HG02763 (cell line): ENCODE measurements around the gene DNAL4.

Experiments
- ATAC-seq: cut with Tn5 transposase; IDR thresholded peaks from one replicate; pipeline ENCODE4 v1.9.1; 2021; ENCODE audit warnings: mild to moderate bottlenecking, moderate library complexity; ENCODE audit not compliant: unreplicated experiment

Gene DNAL4

DNA sequence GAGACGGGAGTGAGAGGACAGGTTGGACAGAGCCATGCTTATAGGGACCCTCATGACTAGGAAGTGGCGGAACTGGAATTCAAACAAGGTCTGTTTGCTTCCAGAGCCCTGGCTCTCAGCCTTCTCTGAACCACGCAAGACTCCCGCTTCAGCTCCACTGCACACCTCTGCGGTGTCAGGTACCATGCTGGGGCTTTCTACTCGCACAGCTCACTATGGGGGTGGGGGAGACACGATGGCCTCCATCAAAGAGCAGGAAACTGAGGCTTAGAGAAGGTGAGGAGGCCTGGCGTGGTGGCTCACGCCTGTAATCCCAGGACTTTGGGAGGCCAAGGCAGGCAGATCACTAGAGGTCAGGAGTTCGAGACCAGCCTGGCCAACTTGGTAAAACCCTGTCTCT, 52.4 kb downstream of the DNAL4 start:
- no peak for ATAC-seq

GRCh38 chr22:38741166-38741565, 52.8 kb downstream of the DNAL4 start:
- no peak for ATAC-seq

- ATAC-seq: no peak
Observed at GRCh38 chr22:38740754-38741153, 53.2 kb downstream of the DNAL4 start.

DNA sequence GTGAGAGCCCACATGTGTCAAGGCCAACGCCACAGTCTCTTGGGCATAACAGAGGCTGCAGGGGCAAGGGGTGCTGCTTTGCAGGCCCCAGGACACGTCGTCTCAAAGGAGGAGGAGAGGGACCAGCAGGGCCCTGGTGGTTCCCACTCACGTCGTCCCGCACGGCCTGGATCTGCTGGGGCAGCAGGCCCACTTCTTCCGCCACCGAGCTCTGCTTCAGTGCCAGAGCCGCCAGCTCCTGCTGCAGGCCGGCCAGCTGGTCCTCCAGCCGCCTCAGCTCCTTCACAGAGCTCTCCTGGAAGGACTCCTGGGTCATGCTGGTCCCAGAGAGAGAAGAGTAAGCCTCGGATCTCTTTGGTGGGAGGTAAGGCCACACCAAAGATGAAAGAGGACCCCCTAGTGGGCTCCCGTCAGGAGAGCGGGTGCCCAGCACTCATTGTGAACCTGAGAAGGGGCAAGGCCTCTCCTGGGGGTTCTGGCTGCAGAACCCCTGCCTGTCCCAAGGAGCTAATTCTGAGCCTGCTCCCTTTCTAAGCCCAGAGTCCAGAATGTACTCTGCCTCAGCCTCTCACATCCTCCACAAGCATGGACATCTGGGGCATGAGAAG, 53.7 kb downstream of the DNAL4 start:
- no peak for ATAC-seq

DNA sequence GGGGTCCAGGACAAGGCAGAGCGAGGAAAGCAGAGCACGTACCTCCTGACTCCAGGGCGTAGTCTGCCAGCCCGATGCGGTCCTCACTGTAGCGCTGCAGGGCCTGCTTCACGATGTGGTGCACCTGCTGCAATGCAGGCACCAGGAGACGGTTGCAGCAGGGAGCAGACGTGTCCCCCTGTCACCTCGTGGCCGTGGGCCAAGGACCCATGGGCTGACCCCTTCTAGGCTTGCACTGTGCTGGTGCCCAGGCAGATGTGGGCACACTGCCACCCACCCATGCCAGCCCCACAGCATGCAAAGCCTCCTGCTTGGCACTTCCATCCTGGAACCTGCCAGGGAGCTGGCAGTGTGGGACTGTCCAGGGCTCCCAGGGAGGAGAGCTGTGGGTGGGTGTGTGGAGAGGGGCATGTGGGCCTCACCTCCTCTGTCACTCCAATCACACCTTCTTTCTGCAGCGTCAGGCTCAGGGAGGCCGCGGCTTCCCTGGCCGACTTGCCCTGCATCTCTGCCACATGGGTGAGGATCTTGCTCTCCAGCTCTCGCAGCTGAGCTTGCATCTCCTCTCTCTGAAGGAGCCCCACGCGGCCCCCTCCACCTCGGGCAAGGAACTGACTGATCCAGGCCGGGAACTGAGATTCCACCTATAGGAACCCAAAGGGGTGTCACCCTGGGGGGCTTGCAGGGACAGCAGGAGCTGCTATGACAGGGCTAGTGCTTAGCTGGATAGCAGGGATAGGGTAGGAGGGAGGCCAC, 54.5 kb downstream of the DNAL4 start:
- no peak for ATAC-seq

- ATAC-seq: no peak
Observed at GRCh38 chr22:38738475-38739070, 55.4 kb downstream of the DNAL4 start.

- no peak for ATAC-seq
Observed at GRCh38 chr22:38737302-38738060, 56.5 kb downstream of the DNAL4 start.

DNA sequence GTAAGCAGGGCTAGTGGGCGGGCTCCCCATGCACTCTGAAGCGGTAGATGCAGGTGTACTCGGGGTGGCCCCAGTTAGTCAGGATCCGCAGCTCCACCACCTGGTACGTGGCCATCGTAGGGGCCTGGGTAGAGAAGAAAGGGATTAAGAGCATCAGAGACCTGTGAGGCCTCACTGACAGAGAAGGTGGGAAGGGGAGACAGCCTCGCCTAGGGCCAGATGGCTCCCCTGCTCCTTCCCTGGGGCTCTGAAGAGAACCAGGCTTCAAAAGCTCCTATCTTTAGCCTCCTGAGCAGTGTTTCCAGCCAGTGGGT, 57.7 kb downstream of the DNAL4 start:
- no peak for ATAC-seq

GRCh38 chr22:38735465-38736256, 58.3 kb downstream of the DNAL4 start:
- no peak for ATAC-seq

DNA sequence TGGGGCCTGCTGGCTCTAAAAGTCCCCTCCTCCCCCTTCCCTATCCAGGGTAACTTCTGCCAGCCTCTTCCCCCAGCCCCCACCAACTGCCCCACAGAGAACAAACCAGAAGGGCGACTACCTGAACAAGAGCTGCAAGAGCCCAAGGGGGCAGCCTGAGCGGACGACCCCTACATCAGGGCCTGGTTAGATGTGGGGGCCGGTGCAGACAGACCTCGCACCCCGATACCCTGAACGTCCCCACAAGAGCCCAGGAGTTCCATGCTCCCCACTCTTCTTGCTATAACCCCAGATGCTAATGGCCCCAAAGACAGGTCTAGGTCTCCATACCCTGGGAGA, 58.8 kb downstream of the DNAL4 start:
- no peak for ATAC-seq

GRCh38 chr22:38734421-38735100, 59.4 kb downstream of the DNAL4 start:
- ATAC-seq: no peak

GRCh38 chr22:38733724-38734381, 60.1 kb downstream of the DNAL4 start:
- ATAC-seq: no peak

DNA sequence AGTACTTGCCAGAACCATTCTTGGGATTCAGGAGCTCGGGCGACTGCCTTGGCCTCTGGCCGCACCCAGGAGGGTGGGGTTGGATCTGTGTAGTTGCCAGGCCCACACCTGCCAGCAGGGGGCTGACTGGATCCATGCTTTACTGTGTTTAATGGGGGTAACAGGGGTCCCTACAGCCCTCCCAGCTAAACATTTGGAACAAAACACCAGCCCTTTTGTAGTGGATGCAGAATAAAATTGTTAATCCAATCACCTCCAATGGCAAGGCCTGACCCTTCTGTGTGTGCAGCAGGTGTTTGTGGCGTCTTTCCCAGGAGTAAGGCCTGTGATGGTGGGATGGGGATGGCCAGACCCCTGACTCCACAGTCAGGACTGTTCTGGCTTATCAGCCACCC, 60.6 kb downstream of the DNAL4 start:
- no peak for ATAC-seq

GRCh38 chr22:38732251-38732815, 61.6 kb downstream of the DNAL4 start:
- no peak for ATAC-seq

DNA sequence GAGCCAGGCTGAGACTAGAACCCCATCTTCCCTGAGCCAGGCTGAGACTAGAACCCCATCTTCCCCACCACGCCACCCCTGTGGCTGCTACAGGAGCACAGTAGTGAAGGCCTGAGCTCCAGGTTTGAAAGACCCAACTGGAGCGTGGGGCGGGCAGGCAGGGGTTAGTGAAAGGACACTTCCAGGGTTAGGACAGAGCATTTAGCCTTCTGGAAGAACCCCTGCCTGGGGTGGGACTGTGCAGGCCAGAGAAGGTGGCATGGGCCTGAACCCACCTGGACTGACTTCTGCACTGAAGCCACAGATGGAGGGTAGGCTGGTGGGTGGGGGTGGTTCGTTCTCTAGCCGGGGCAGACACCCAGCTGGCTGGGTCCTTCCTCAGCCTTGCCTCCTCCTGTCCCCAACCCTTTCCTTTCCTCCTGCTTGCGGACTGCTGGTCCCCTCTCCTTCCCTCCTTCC, 62.2 kb downstream of the DNAL4 start:
- ATAC-seq: no peak

DNA sequence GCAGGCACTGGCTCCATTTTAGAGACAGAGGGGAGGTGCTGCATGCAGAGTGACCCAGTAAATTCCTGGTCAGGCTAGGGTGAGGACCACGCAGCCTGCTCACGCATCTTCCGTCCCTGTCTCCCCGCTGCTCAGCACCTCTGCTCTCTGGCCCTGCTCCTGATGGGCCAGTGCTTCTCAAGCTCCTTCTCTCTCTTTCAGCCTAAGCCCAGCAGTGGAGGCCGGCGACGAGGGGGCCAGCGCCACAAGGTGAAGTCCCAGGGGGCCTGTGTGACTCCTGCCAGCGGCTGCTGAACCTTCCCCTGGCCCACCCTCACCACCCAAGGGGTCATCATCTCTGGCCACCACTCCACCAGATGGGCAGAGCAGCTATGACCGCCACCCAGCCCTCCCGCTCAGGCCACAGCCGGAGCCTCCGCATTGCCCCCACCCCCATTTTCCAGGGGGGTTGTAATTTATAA, 63.5 kb downstream of the DNAL4 start:
- ATAC-seq: no peak

DNA sequence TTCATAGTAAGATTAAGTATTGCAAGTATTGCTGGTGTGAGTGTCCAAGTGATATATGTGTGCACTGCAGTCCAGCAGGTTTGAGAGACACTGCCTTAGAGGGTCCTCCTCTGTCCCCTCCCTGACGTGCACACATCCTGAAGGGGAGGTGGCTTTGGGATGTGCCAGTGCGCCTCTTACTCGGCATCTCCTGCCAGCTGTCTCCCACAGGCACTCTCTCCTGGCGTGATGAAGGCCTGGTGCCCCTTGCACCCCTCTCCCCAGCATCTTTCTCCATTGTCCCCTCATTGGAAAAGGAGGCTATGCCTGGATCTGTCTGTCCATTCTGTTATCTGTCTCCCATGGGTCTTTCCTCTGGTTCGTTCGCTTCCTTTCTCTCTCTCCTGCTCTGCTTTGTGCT, 64.0 kb downstream of the DNAL4 start:
- no peak for ATAC-seq

GRCh38 chr22:38728871-38729796, 64.8 kb downstream of the DNAL4 start:
- no peak for ATAC-seq
